GM23338 (cell line): ENCODE data around the gene TMEM200C. TPM values are rescaled to one million over a fixed set of nuclear protein-coding genes. Genes with fewer than 3 reads are reported as not detected.
A peak's percentile ranks its signal among the peaks of the same experiment; 100 is the strongest.

ENCODE experiments used
- ATAC-seq: fragments of 200-7000 bp; cut with Tn5 transposase; 3 replicates; pipeline ENCODE4 v1.9.1; 2020
- DNase-seq: peaks from one replicate; pipeline ENCODE4 v3.0.0-alpha.2; 2015; ENCODE audit warnings: low spot score
- H2AFZ ChIP-seq: fragments of 200-600 bp; sonication (generic); 2 replicates; pipeline ENCODE4 v1.8.0; 2016; ENCODE audit warnings: antibody characterized with exemption, mild to moderate bottlenecking, moderate library complexity
- H3F3A ChIP-seq: fragments of 200-600 bp; sonication (generic); replicated peaks from 2 replicates; pipeline ENCODE4 v1.8.0; 2017; ENCODE audit warnings: antibody characterized with exemption, mixed run types, low read depth
- H3K27ac ChIP-seq: fragments of 200-600 bp; sonication (generic); 2 replicates; pipeline ENCODE4 v1.6.1; 2016; ENCODE audit warnings: low read depth
- H3K27me3 ChIP-seq: fragments of 200-600 bp; sonication (generic); 2 replicates; pipeline ENCODE4 v1.8.0; 2016; ENCODE audit warnings: mild to moderate bottlenecking, mixed run types, moderate library complexity; ENCODE audit not compliant: insufficient read depth
- H3K36me3 ChIP-seq: fragments of 200-600 bp; sonication (generic); 2 replicates; pipeline ENCODE4 v1.8.0; 2016; ENCODE audit warnings: mild to moderate bottlenecking; ENCODE audit not compliant: insufficient read depth
- H3K4me1 ChIP-seq: fragments of 200-600 bp; sonication (generic); 2 replicates; pipeline ENCODE4 v1.8.0; 2016; ENCODE audit warnings: mild to moderate bottlenecking, moderate library complexity; ENCODE audit not compliant: insufficient read depth
- H3K4me2 ChIP-seq: fragments of 200-600 bp; sonication (generic); 2 replicates; pipeline ENCODE4 v1.7.1; 2017; ENCODE audit warnings: mixed run types
- H3K4me3 ChIP-seq: fragments of 200-600 bp; sonication (generic); 2 replicates; pipeline ENCODE4 v1.6.1; 2016; ENCODE audit warnings: mixed run types
- H3K79me2 ChIP-seq: fragments of 200-600 bp; sonication (generic); replicated peaks from 2 replicates; pipeline ENCODE4 v1.8.0; 2017; ENCODE audit warnings: mild to moderate bottlenecking; ENCODE audit not compliant: insufficient read depth
- H3K9me2 ChIP-seq: fragments of 200-600 bp; sonication (generic); 2 replicates; pipeline ENCODE4 v1.8.0; 2017; ENCODE audit not compliant: insufficient read depth
- H4K20me1 ChIP-seq: fragments of 200-600 bp; sonication (generic); replicated peaks from 2 replicates; pipeline ENCODE4 v1.8.0; 2017; ENCODE audit warnings: mild to moderate bottlenecking; ENCODE audit not compliant: insufficient read depth
- H3K27ac Mint-ChIP-seq: 2 replicates; pipeline ENCODE4 v1.8.0; 2020; ENCODE audit warnings: inconsistent platforms, mild to moderate bottlenecking, moderate library complexity, mixed read lengths
- H3K27me3 Mint-ChIP-seq: 3 replicates; pipeline ENCODE4 v1.8.0; 2022; ENCODE audit warnings: low read depth, mild to moderate bottlenecking, moderate library complexity, mixed read lengths, inconsistent platforms; ENCODE audit not compliant: insufficient read depth, poor library complexity
- H3K36me3 Mint-ChIP-seq: 3 replicates; pipeline ENCODE4 v1.8.0; 2021; ENCODE audit warnings: low read depth, mild to moderate bottlenecking, inconsistent platforms, moderate library complexity, mixed read lengths
- H3K4me1 Mint-ChIP-seq: 3 replicates; pipeline ENCODE4 v1.8.0; 2020; ENCODE audit warnings: mild to moderate bottlenecking, inconsistent platforms, mixed read lengths
- H3K4me3 Mint-ChIP-seq: 3 replicates; pipeline ENCODE4 v1.8.0; 2021; ENCODE audit warnings: moderate library complexity, mild to moderate bottlenecking, inconsistent platforms, mixed read lengths
- H3K9me3 Mint-ChIP-seq: 3 replicates; pipeline ENCODE4 v1.8.0; 2020; ENCODE audit warnings: moderate library complexity, mild to moderate bottlenecking, inconsistent platforms, mixed read lengths
- CREB1 ChIP-seq: fragments of 250-450 bp; sonication (Bioruptor Pico); IDR thresholded peaks from 2 replicates; pipeline ENCODE4 v1.5.0; 2020; ENCODE audit warnings: low read depth, mild to moderate bottlenecking, moderate library complexity
- ETS1 ChIP-seq: IDR thresholded peaks from 2 replicates; pipeline ENCODE4 v1.6.1; 2016; ENCODE audit warnings: antibody characterized with exemption
- EZH2 ChIP-seq: fragments of 200-600 bp; sonication (generic); IDR thresholded peaks from one replicate; pipeline ENCODE4 v1.8.0; 2017; ENCODE audit warnings: antibody characterized with exemption, mild to moderate bottlenecking, low read depth; ENCODE audit not compliant: unreplicated experiment
- EZH2phosphoT487 ChIP-seq: fragments of 200-600 bp; sonication (generic); IDR thresholded peaks from one replicate; pipeline ENCODE4 v1.8.1; 2018; ENCODE audit warnings: antibody characterized with exemption; ENCODE audit not compliant: unreplicated experiment
- POLR2AphosphoS5 ChIP-seq: IDR thresholded peaks from 2 replicates; pipeline ENCODE4 v1.6.1; 2016; ENCODE audit warnings: antibody characterized with exemption, low read depth
- ZNF331 ChIP-seq: fragments of 250-450 bp; sonication (Bioruptor Pico); IDR thresholded peaks from 2 replicates; pipeline ENCODE4 v1.5.0; 2020; ENCODE audit warnings: low read depth, mild to moderate bottlenecking, moderate library complexity
- polyA plus RNA-seq: library from polyadenylated mRNA; unstranded; fragments of >200 nt; fragmentation: Nextera tagmentation; extraction: Ambion mirVana; gene quantifications from 2 replicates; pipeline ENCODE4 v1.2.1, GENCODE V29; 2016
- total RNA-seq: library from RNA; depleted of rRNA; stranded (reverse); fragments of >200 nt; shearing (Covaris generic); gene quantifications from 2 replicates; pipeline ENCODE4 v1.2.3, GENCODE V29; 2014

The TMEM200C gene
- total and polyA plus RNA-seq, 2 experiments from 2014 or later: 0.53 to 6.1 TPM

GRCh38 chr18:5895876-5896740, 786 bp upstream of the TMEM200C start:
- Mint-ChIP-seq H3K4me3 (peak overlapping the region; percentile 92), H3K9me3 (no peaks in the 10 kb centered on the region), H3K4me1 (peaks cover 50% of the 10 kb centered on the region), H3K27me3 (peaks cover 24% of the 10 kb centered on the region), H3K27ac (no peak overlapping the region), H3K36me3 (peaks cover 8% of the 10 kb centered on the region)
- DNase-seq: peak; percentile 74
- no peak overlapping the region for H3K27ac ChIP-seq
- no peaks in the 10 kb centered on the region for H3K79me2 ChIP-seq
- H3K4me1 ChIP-seq: peaks cover 40% of the 10 kb centered on the region
- H3K27me3 ChIP-seq: peaks cover 46% of the 10 kb centered on the region
- peak; percentile 66 for ATAC-seq
- TF ChIP-seq EZH2 (no peak), CREB1 (CRISPR knock-in tag) (peak; percentile 46; the same call in 1 of the 2 replicates), POLR2AphosphoS5 (peak; percentile 40)
- H3F3A ChIP-seq: no peaks in the 10 kb centered on the region
- H2AFZ ChIP-seq: peak overlapping the region; percentile 87
- H3K36me3 ChIP-seq: no peaks in the 10 kb centered on the region
- peak overlapping the region; percentile 90 for H3K4me2 ChIP-seq
- H4K20me1 ChIP-seq: peaks cover 3% of the 10 kb centered on the region; the same call in 1 of the 2 replicates
- H3K4me3 ChIP-seq: peak overlapping the region; percentile 60
- no peaks in the 10 kb centered on the region for H3K9me2 ChIP-seq

GRCh38 chr18:5894611-5895298, 567 bp downstream of the TMEM200C start:
- Mint-ChIP-seq H3K4me1 (peaks cover 39% of the 10 kb centered on the region), H3K27ac (no peak overlapping the region), H3K27me3 (peaks cover 24% of the 10 kb centered on the region), H3K36me3 (peaks cover 8% of the 10 kb centered on the region), H3K9me3 (no peaks in the 10 kb centered on the region), H3K4me3 (peak overlapping the region; percentile 88)
- H3K4me2 ChIP-seq: peak overlapping the region; percentile 91
- H4K20me1 ChIP-seq: peaks cover 3% of the 10 kb centered on the region; the same call in 1 of the 2 replicates
- no peak overlapping the region for H3K27ac ChIP-seq
- no peaks in the 10 kb centered on the region for H3K79me2 ChIP-seq
- TF ChIP-seq ETS1: no peak
- no peak for TF ChIP-seq EZH2phosphoT487
- H2AFZ ChIP-seq: peak overlapping the region; percentile 69
- no peaks in the 10 kb centered on the region for H3F3A ChIP-seq
- peaks cover 53% of the 10 kb centered on the region for H3K27me3 ChIP-seq
- H3K36me3 ChIP-seq: no peaks in the 10 kb centered on the region
- DNase-seq: peak; percentile 60
- peak; percentile 6 for ATAC-seq
- H3K4me3 ChIP-seq: peak overlapping the region; percentile 92
- H3K4me1 ChIP-seq: peaks cover 42% of the 10 kb centered on the region
- H3K9me2 ChIP-seq: no peaks in the 10 kb centered on the region

GRCh38 chr18:5893956-5894610, 1.2 kb downstream of the TMEM200C start:
- H3K9me2 ChIP-seq: no peaks in the 10 kb centered on the region
- H3K4me2 ChIP-seq: peak overlapping the region; percentile 91
- Mint-ChIP-seq H3K27me3 (peaks cover 27% of the 10 kb centered on the region), H3K4me3 (peak overlapping the region; percentile 88), H3K36me3 (peaks cover 8% of the 10 kb centered on the region), H3K4me1 (peaks cover 42% of the 10 kb centered on the region), H3K9me3 (no peaks in the 10 kb centered on the region), H3K27ac (no peak overlapping the region)
- peak overlapping the region; percentile 69 for H2AFZ ChIP-seq
- peaks cover 60% of the 10 kb centered on the region for H3K27me3 ChIP-seq
- H3K4me1 ChIP-seq: peaks cover 46% of the 10 kb centered on the region
- no peaks in the 10 kb centered on the region for H3K79me2 ChIP-seq
- H3K27ac ChIP-seq: no peak overlapping the region
- DNase-seq: peak; percentile 31
- H3F3A ChIP-seq: no peaks in the 10 kb centered on the region
- no peaks in the 10 kb centered on the region for H3K36me3 ChIP-seq
- peak overlapping the region; percentile 92 for H3K4me3 ChIP-seq
- peaks cover 3% of the 10 kb centered on the region; the same call in 1 of the 2 replicates for H4K20me1 ChIP-seq
- ATAC-seq: no peak
- TF ChIP-seq ZNF331 (CRISPR knock-in tag): no peak
